ENCODE results near the gene GRID1. TPM values are rescaled to one million over a fixed set of nuclear protein-coding genes. Genes with fewer than 3 reads are reported as not detected.

GRID1 gene
- total RNA-seq, 2 donors from 2014 or later: 0.27 to 0.85 TPM

- peaks cover 6% of the 10 kb centered on the region for H3K27me3 ChIP-seq (replicated peaks; ENCODE audit: insufficient read depth)
- H3K27ac ChIP-seq: no peak overlapping the region
- H3K4me1 ChIP-seq (ENCODE audit: control insufficient read depth in 1 of 2, low read depth in 2 of 2): peaks cover 13 to 52% of the 10 kb centered on the region in 2 donors
- H3K4me3 ChIP-seq: peak overlapping the region; percentile 71
- no peak for ATAC-seq (ENCODE audit: insufficient number of reproducible peaks, low FRiP score, low read depth)
- DNase-seq (ENCODE audit: low spot score): no peak
- TF ChIP-seq CTCF (IDR thresholded peaks at IDR 0.05): no peak
- H3K9me3 ChIP-seq: no peaks in the 10 kb centered on the region
- H3K36me3 ChIP-seq: no peaks in the 10 kb centered on the region
Measured at GRCh38 chr10:86364491-86365345, 1.9 kb downstream of the GRID1 start.

- no peaks in the 10 kb centered on the region for H3K9me3 ChIP-seq
- H3K27me3 ChIP-seq (replicated peaks; ENCODE audit: insufficient read depth): peaks cover 6% of the 10 kb centered on the region
- no peak overlapping the region for H3K27ac ChIP-seq
- TF ChIP-seq CTCF (IDR thresholded peaks at IDR 0.05): no peak
- DNase-seq (ENCODE audit: low spot score) (no peak), ATAC-seq (ENCODE audit: insufficient number of reproducible peaks, low FRiP score, low read depth) (no peak)
- H3K4me1 ChIP-seq (ENCODE audit: control insufficient read depth in 1 of 2, low read depth in 2 of 2): peaks cover 13 to 52% of the 10 kb centered on the region in 2 donors
- no peaks in the 10 kb centered on the region for H3K36me3 ChIP-seq
- H3K4me3 ChIP-seq: peak overlapping the region; percentile 33
Measured at GRCh38 chr10:86363833-86364490, 2.6 kb downstream of the GRID1 start.

GRCh38 chr10:86363184-86363832 lies 3.3 kb downstream of the GRID1 start:
- Histone ChIP-seq H3K9me3 (no peaks in the 10 kb centered on the region), H3K4me1 (ENCODE audit: control insufficient read depth in 1 of 2, low read depth in 2 of 2) (peaks cover 13 to 52% of the 10 kb centered on the region in 2 donors), H3K36me3 (no peaks in the 10 kb centered on the region), H3K27ac (no peak overlapping the region), H3K4me3 (peak overlapping the region; percentile 33), H3K27me3 (replicated peaks; ENCODE audit: insufficient read depth) (peaks cover 6% of the 10 kb centered on the region)
- no peak for DNase-seq (ENCODE audit: low spot score)
- ATAC-seq (ENCODE audit: insufficient number of reproducible peaks, low FRiP score, low read depth): no peak
- peak; percentile 18 for TF ChIP-seq CTCF (IDR thresholded peaks at IDR 0.05)

GRCh38 chr10:86362586-86363183 lies 3.9 kb downstream of the GRID1 start:
- H3K27ac ChIP-seq: no peak overlapping the region
- TF ChIP-seq CTCF (IDR thresholded peaks at IDR 0.05): no peak
- no peaks in the 10 kb centered on the region for H3K36me3 ChIP-seq
- H3K9me3 ChIP-seq: no peaks in the 10 kb centered on the region
- no peak for ATAC-seq (ENCODE audit: insufficient number of reproducible peaks, low FRiP score, low read depth)
- H3K27me3 ChIP-seq (replicated peaks; ENCODE audit: insufficient read depth): peaks cover 6% of the 10 kb centered on the region
- H3K4me3 ChIP-seq: peak overlapping the region; percentile 33
- no peak for DNase-seq (ENCODE audit: low spot score)
- peaks cover 13 to 50% of the 10 kb centered on the region in 2 donors for H3K4me1 ChIP-seq (ENCODE audit: control insufficient read depth in 1 of 2, low read depth in 2 of 2)
